Mesenteric fat pad (tissue), 1 donor: ENCODE measurements around the gene SLC45A1. TPM values are rescaled to one million over a fixed set of nuclear protein-coding genes. Genes with fewer than 3 reads are reported as not detected.

ENCODE experiments used
- DNase-seq: peaks from one replicate; pipeline ENCODE4 v3.0.0-alpha.2; 2020; ENCODE audit warnings: low spot score
- total RNA-seq: library from RNA; stranded (reverse); fragmentation: NEBNext Ultra II Directional; extraction: Animal tissue kit (Norgen Biotek cat#: 25700); gene quantifications from one replicate; pipeline ENCODE4 v1.2.1, GENCODE V29; 2021
- donor health status: DM: yes; HTN: yes; CAD: no.

SLC45A1 gene
- total RNA-seq, 1 donor from 2014 or later, result 2.0 TPM

- DNase-seq, result no peak
Observed at GRCh38 chr1:8311068-8311718, 6.7 kb upstream of the SLC45A1 start.

- DNase-seq, result no peak
Observed at GRCh38 chr1:8312235-8313218, 5.4 kb upstream of the SLC45A1 start.

- no peak for DNase-seq
Observed at GRCh38 chr1:8313231-8313630, 4.7 kb upstream of the SLC45A1 start.

GRCh38 chr1:8314346-8315280 lies 3.3 kb upstream of the SLC45A1 start:
- DNase-seq, result no peak

- DNase-seq, result no peak
Observed at GRCh38 chr1:8315573-8316475, 2.1 kb upstream of the SLC45A1 start.

GRCh38 chr1:8318436-8318835 lies 522 bp downstream of the SLC45A1 start:
- no peak for DNase-seq

- DNase-seq, result no peak
Observed at GRCh38 chr1:8321612-8322011, 3.7 kb downstream of the SLC45A1 start.

- DNase-seq, result no peak
Observed at GRCh38 chr1:8323706-8324105, 5.8 kb downstream of the SLC45A1 start.

- DNase-seq, result no peak
Observed at GRCh38 chr1:8324176-8324810, 6.4 kb downstream of the SLC45A1 start.

GRCh38 chr1:8325771-8326170 lies 7.9 kb downstream of the SLC45A1 start:
- no peak for DNase-seq

GRCh38 chr1:8326265-8326664 lies 8.4 kb downstream of the SLC45A1 start:
- no peak for DNase-seq

GRCh38 chr1:8328271-8328670 lies 10.4 kb downstream of the SLC45A1 start:
- no peak for DNase-seq

- no peak for DNase-seq
Observed at GRCh38 chr1:8329439-8329838, 11.5 kb downstream of the SLC45A1 start.

GRCh38 chr1:8329858-8330257 lies 11.9 kb downstream of the SLC45A1 start:
- DNase-seq, result no peak

GRCh38 chr1:8330271-8331125 lies 12.6 kb downstream of the SLC45A1 start:
- DNase-seq, result no peak

- DNase-seq, result no peak
Observed at GRCh38 chr1:8332806-8333205, 14.9 kb downstream of the SLC45A1 start.

- DNase-seq, result no peak
Observed at GRCh38 chr1:8333246-8333987, 15.5 kb downstream of the SLC45A1 start.
